Measurements from ENCODE around the gene PIK3R3.

PIK3R3 gene

DNA sequence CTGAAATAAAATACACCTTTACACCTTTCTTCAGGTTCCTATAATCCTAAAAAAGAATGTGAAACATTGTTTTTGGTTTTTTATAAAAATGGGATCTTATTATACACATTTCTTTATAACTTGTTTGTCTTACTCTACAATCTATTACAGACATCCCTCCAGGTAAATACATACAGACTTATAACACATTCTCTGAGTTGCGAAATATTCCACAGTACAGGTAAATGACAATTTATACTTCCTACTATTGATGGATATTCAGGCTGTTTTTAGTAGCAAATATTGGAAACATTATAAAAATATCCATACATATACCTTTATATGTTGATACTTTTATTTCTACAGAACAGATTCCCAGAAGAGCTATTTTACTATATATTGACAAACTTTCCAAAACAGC lies 20.3 kb downstream of the PIK3R3 start:
- TF ChIP-seq CTCF (IDR thresholded peaks at IDR 0.05; ENCODE audit: insufficient read depth, low read depth, low read length, missing control alignments): no peak
- no peak for DNase-seq (ENCODE audit: low read depth)
- H3K4me3 ChIP-seq (ENCODE audit: low read depth, low read length): no peak overlapping the region

DNA sequence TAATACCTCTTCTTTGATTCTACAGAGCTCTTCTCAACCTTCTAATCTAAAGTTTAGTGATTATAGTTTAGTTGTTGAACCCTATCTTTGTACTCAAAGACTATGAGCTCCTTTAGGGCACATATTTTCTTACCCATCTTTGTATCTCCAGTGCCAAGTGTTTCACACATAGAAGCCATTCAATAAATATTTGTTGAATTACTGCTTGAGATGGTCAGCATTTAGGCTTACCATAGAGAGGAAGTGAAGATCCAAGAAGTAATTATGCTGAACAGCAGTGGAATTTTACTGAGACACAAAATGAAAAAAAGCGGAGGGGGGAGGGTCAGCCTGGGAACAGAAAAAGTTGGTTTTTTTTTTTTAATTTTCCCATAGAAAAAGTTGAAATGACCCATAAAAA lies 21.9 kb downstream of the PIK3R3 start:
- no peak overlapping the region for H3K4me3 ChIP-seq (ENCODE audit: low read depth, low read length)
- TF ChIP-seq CTCF (IDR thresholded peaks at IDR 0.05; ENCODE audit: insufficient read depth, low read depth, low read length, missing control alignments): no peak
- no peak for DNase-seq (ENCODE audit: low read depth)

DNA sequence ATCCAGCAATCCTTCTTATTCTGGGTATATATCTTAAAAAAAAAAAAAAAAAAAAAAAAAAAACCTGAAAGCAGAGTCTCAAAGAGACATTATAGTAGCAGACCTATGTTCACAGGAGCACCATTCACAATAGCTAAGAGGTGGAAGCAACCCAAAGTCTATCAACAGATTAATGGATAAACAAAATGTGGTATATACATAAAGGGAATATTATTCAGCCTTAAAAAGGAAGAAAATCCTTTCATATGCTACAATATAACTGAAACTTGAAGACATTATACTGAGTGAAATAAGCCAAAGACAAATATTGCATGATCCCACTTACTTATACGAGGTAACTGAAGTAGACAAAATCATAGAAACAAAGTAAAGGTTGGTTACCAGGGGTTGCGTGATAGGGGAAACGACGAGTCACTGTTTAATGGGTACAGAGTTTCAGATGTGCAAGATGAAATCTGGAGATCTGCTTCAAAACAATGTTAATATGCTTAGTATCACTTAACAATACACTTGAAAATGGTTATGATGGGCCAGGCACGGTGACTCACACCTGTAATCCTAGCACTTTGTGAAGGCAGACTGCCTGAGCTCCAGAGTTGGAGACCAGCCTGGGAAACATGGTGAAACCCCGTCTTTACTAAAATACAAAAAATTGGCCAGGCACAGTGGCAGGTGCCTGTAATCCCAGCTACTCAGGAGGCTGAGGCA lies 29.5 kb downstream of the PIK3R3 start:
- DNase-seq (ENCODE audit: low read depth): no peak
- H3K4me3 ChIP-seq (ENCODE audit: low read depth, low read length): no peak overlapping the region
- TF ChIP-seq CTCF (IDR thresholded peaks at IDR 0.05; ENCODE audit: insufficient read depth, low read depth, low read length, missing control alignments): no peak

- no peak for DNase-seq (ENCODE audit: low read depth)
- TF ChIP-seq CTCF (IDR thresholded peaks at IDR 0.05; ENCODE audit: insufficient read depth, low read depth, low read length, missing control alignments): no peak
- no peak overlapping the region for H3K4me3 ChIP-seq (ENCODE audit: low read depth, low read length)
Measured at GRCh38 chr1:46099215-46099614, 33.2 kb downstream of the PIK3R3 start.

- no peak overlapping the region for H3K4me3 ChIP-seq (ENCODE audit: low read depth, low read length)
- no peak for TF ChIP-seq CTCF (IDR thresholded peaks at IDR 0.05; ENCODE audit: insufficient read depth, low read depth, low read length, missing control alignments)
- peak; percentile 60 for DNase-seq (ENCODE audit: low read depth)
Measured at GRCh38 chr1:46098027-46098712, 34.3 kb downstream of the PIK3R3 start.

GRCh38 chr1:46097149-46097472 lies 35.3 kb downstream of the PIK3R3 start:
- peak overlapping the region; percentile 18 for H3K4me3 ChIP-seq (ENCODE audit: low read depth, low read length)
- DNase-seq (ENCODE audit: low read depth): no peak
- TF ChIP-seq CTCF (IDR thresholded peaks at IDR 0.05; ENCODE audit: insufficient read depth, low read depth, low read length, missing control alignments): no peak
